GM23338 (cell line): ENCODE results near the gene PRKX. TPM values are rescaled to one million over a fixed set of nuclear protein-coding genes. Genes with fewer than 3 reads are reported as not detected.

Experiments
- ATAC-seq: fragments of 200-7000 bp; cut with Tn5 transposase; 3 replicates; pipeline ENCODE4 v1.9.1; 2020
- DNase-seq: peaks from one replicate; pipeline ENCODE4 v3.0.0-alpha.2; 2015; ENCODE audit warnings: low spot score
- H2AFZ ChIP-seq: fragments of 200-600 bp; sonication (generic); 2 replicates; pipeline ENCODE4 v1.8.0; 2016; ENCODE audit warnings: antibody characterized with exemption, mild to moderate bottlenecking, moderate library complexity
- H3F3A ChIP-seq: fragments of 200-600 bp; sonication (generic); replicated peaks from 2 replicates; pipeline ENCODE4 v1.8.0; 2017; ENCODE audit warnings: antibody characterized with exemption, mixed run types, low read depth
- H3K27ac ChIP-seq: fragments of 200-600 bp; sonication (generic); 2 replicates; pipeline ENCODE4 v1.6.1; 2016; ENCODE audit warnings: low read depth
- H3K27me3 ChIP-seq: fragments of 200-600 bp; sonication (generic); 2 replicates; pipeline ENCODE4 v1.8.0; 2016; ENCODE audit warnings: mild to moderate bottlenecking, mixed run types, moderate library complexity; ENCODE audit not compliant: insufficient read depth
- H3K36me3 ChIP-seq: fragments of 200-600 bp; sonication (generic); 2 replicates; pipeline ENCODE4 v1.8.0; 2016; ENCODE audit warnings: mild to moderate bottlenecking; ENCODE audit not compliant: insufficient read depth
- H3K4me1 ChIP-seq: fragments of 200-600 bp; sonication (generic); 2 replicates; pipeline ENCODE4 v1.8.0; 2016; ENCODE audit warnings: mild to moderate bottlenecking, moderate library complexity; ENCODE audit not compliant: insufficient read depth
- H3K4me2 ChIP-seq: fragments of 200-600 bp; sonication (generic); 2 replicates; pipeline ENCODE4 v1.7.1; 2017; ENCODE audit warnings: mixed run types
- H3K4me3 ChIP-seq: fragments of 200-600 bp; sonication (generic); 2 replicates; pipeline ENCODE4 v1.6.1; 2016; ENCODE audit warnings: mixed run types
- H3K79me2 ChIP-seq: fragments of 200-600 bp; sonication (generic); replicated peaks from 2 replicates; pipeline ENCODE4 v1.8.0; 2017; ENCODE audit warnings: mild to moderate bottlenecking; ENCODE audit not compliant: insufficient read depth
- H3K9me2 ChIP-seq: fragments of 200-600 bp; sonication (generic); 2 replicates; pipeline ENCODE4 v1.8.0; 2017; ENCODE audit not compliant: insufficient read depth
- H4K20me1 ChIP-seq: fragments of 200-600 bp; sonication (generic); replicated peaks from 2 replicates; pipeline ENCODE4 v1.8.0; 2017; ENCODE audit warnings: mild to moderate bottlenecking; ENCODE audit not compliant: insufficient read depth
- H3K27ac Mint-ChIP-seq: 2 replicates; pipeline ENCODE4 v1.8.0; 2020; ENCODE audit warnings: inconsistent platforms, mild to moderate bottlenecking, moderate library complexity, mixed read lengths
- H3K27me3 Mint-ChIP-seq: 3 replicates; pipeline ENCODE4 v1.8.0; 2022; ENCODE audit warnings: low read depth, mild to moderate bottlenecking, moderate library complexity, mixed read lengths, inconsistent platforms; ENCODE audit not compliant: insufficient read depth, poor library complexity
- H3K36me3 Mint-ChIP-seq: 3 replicates; pipeline ENCODE4 v1.8.0; 2021; ENCODE audit warnings: low read depth, mild to moderate bottlenecking, inconsistent platforms, moderate library complexity, mixed read lengths
- H3K4me1 Mint-ChIP-seq: 3 replicates; pipeline ENCODE4 v1.8.0; 2020; ENCODE audit warnings: mild to moderate bottlenecking, inconsistent platforms, mixed read lengths
- H3K4me3 Mint-ChIP-seq: 3 replicates; pipeline ENCODE4 v1.8.0; 2021; ENCODE audit warnings: moderate library complexity, mild to moderate bottlenecking, inconsistent platforms, mixed read lengths
- H3K9me3 Mint-ChIP-seq: 3 replicates; pipeline ENCODE4 v1.8.0; 2020; ENCODE audit warnings: moderate library complexity, mild to moderate bottlenecking, inconsistent platforms, mixed read lengths
- CREB1 ChIP-seq: fragments of 250-450 bp; sonication (Bioruptor Pico); IDR thresholded peaks from 2 replicates; pipeline ENCODE4 v1.5.0; 2020; ENCODE audit warnings: low read depth, mild to moderate bottlenecking, moderate library complexity
- CTCF ChIP-seq, 2 experiments: fragments of 200-600 bp in 1 of 2; sonication (generic) in 1 of 2; conservative IDR thresholded peaks; 2 replicates each; pipeline versions ENCODE4 v1.5.1 to v1.6.1; 2016 to 2017; ENCODE audit warnings: antibody characterized with exemption in 2 of 2, low read depth in 2 of 2, mild to moderate bottlenecking in 2 of 2, moderate library complexity in 1 of 2
- EZH2 ChIP-seq: fragments of 200-600 bp; sonication (generic); IDR thresholded peaks from one replicate; pipeline ENCODE4 v1.8.0; 2017; ENCODE audit warnings: antibody characterized with exemption, mild to moderate bottlenecking, low read depth; ENCODE audit not compliant: unreplicated experiment
- EZH2phosphoT487 ChIP-seq: fragments of 200-600 bp; sonication (generic); IDR thresholded peaks from one replicate; pipeline ENCODE4 v1.8.1; 2018; ENCODE audit warnings: antibody characterized with exemption; ENCODE audit not compliant: unreplicated experiment
- NANOG ChIP-seq: IDR thresholded peaks from 2 replicates; pipeline ENCODE4 v1.6.1; 2016; ENCODE audit warnings: antibody characterized with exemption, borderline replicate concordance
- POLR2AphosphoS5 ChIP-seq: IDR thresholded peaks from 2 replicates; pipeline ENCODE4 v1.6.1; 2016; ENCODE audit warnings: antibody characterized with exemption, low read depth
- REST ChIP-seq: IDR thresholded peaks from one replicate; pipeline ENCODE4 v1.6.1; 2018; ENCODE audit warnings: antibody characterized with exemption; ENCODE audit not compliant: unreplicated experiment
- STAT1 ChIP-seq: IDR thresholded peaks from one replicate; pipeline ENCODE4 v1.6.1; 2016; ENCODE audit warnings: antibody characterized with exemption; ENCODE audit not compliant: unreplicated experiment
- ZNF462 ChIP-seq: fragments of 250-450 bp; sonication (Bioruptor Pico); IDR thresholded peaks from 2 replicates; pipeline ENCODE4 v1.5.0; 2020; ENCODE audit warnings: mild to moderate bottlenecking, moderate library complexity
- polyA plus RNA-seq: library from polyadenylated mRNA; unstranded; fragments of >200 nt; fragmentation: Nextera tagmentation; extraction: Ambion mirVana; gene quantifications from 2 replicates; pipeline ENCODE4 v1.2.1, GENCODE V29; 2016
- total RNA-seq: library from RNA; depleted of rRNA; stranded (reverse); fragments of >200 nt; shearing (Covaris generic); gene quantifications from 2 replicates; pipeline ENCODE4 v1.2.3, GENCODE V29; 2014

The PRKX gene
- total and polyA plus RNA-seq, 2 experiments from 2014 or later, result 12.9 to 43.5 TPM

GRCh38 chrX:3577551-3577950, 135.9 kb downstream of the PRKX start (continued):
- no peak for TF ChIP-seq ZNF462 (CRISPR knock-in tag)

GRCh38 chrX:3576886-3577501, 136.5 kb downstream of the PRKX start:
- no peaks in the 10 kb centered on the region for H3F3A ChIP-seq
- no peak overlapping the region for H2AFZ ChIP-seq
- H3K27ac ChIP-seq, result no peak overlapping the region
- Mint-ChIP-seq H3K27me3 (peaks cover 4% of the 10 kb centered on the region), H3K9me3 (no peaks in the 10 kb centered on the region; the same call in 2 of the 3 replicates), H3K27ac (no peak overlapping the region), H3K4me1 (no peaks in the 10 kb centered on the region), H3K4me3 (no peak overlapping the region), H3K36me3 (no peaks in the 10 kb centered on the region)
- H3K27me3 ChIP-seq, result no peaks in the 10 kb centered on the region
- H3K4me2 ChIP-seq, result no peak overlapping the region
- ATAC-seq (no peak), DNase-seq (no peak)
- no peak overlapping the region for H3K4me3 ChIP-seq
- no peaks in the 10 kb centered on the region for H3K36me3 ChIP-seq
- no peaks in the 10 kb centered on the region for H4K20me1 ChIP-seq
- no peaks in the 10 kb centered on the region for H3K79me2 ChIP-seq
- H3K4me1 ChIP-seq, result no peaks in the 10 kb centered on the region
- no peaks in the 10 kb centered on the region for H3K9me2 ChIP-seq
- no peak for TF ChIP-seq EZH2
- no peak for TF ChIP-seq STAT1
- no peak for TF ChIP-seq REST
- TF ChIP-seq EZH2phosphoT487, result no peak
- TF ChIP-seq CREB1, result no peak
- TF ChIP-seq NANOG, result no peak
- no peak for TF ChIP-seq POLR2AphosphoS5
- no peak for TF ChIP-seq CTCF (conservative IDR thresholded peaks at IDR 0.05; ENCODE audit: low read depth in 2 of 2)
